HL-60 (cell line): ENCODE results near the gene TCL1B.

Experiments
- DNase-seq, 2 experiments: peaks; one replicate each; pipeline ENCODE4 v3.0.0-alpha.2; 2010 to 2020; ENCODE audit warnings: low read depth in 1 of 2, low spot score in 1 of 2
- H3K27ac ChIP-seq: fragments of 250-450 bp; sonication (Bioruptor Pico); replicated peaks from 2 replicates; pipeline ENCODE4 v1.5.1; 2020; ENCODE audit warnings: mild to moderate bottlenecking, moderate library complexity
- H3K27me3 ChIP-seq: fragments of 250-450 bp; sonication (Bioruptor Pico); 2 replicates; pipeline ENCODE4 v1.5.1; 2021; ENCODE audit warnings: mild to moderate bottlenecking, moderate library complexity; ENCODE audit not compliant: insufficient read depth, poor library complexity, severe bottlenecking
- H3K4me3 ChIP-seq: replicated peaks from 2 replicates; pipeline ENCODE4 v1.5.1; 2011; ENCODE audit warnings: mild to moderate bottlenecking, control low read depth, low read length; ENCODE audit not compliant: insufficient read depth
- CTCF ChIP-seq: IDR thresholded peaks from one replicate; pipeline ENCODE4 v1.5.1; 2011; ENCODE audit warnings: low read length, control low read depth, inconsistent platforms; ENCODE audit not compliant: insufficient read depth
- GABPA ChIP-seq: IDR thresholded peaks from 2 replicates; pipeline ENCODE4 v1.6.1; 2012; ENCODE audit warnings: low read depth
- POLR2AphosphoS5 ChIP-seq: IDR thresholded peaks from 2 replicates; pipeline ENCODE4 v1.6.1; 2012; ENCODE audit warnings: low read depth
- SPI1 ChIP-seq: IDR thresholded peaks from 2 replicates; pipeline ENCODE4 v1.6.1; 2012; ENCODE audit warnings: low read depth, mild to moderate bottlenecking, borderline replicate concordance
- TF ChIP-seq, protein P1 (sequence below): IDR thresholded peaks from 2 replicates; pipeline ENCODE4 v1.6.1; 2012; ENCODE audit warnings: low read depth; ENCODE audit not compliant: insufficient replicate concordance

TCL1B gene

DNA sequence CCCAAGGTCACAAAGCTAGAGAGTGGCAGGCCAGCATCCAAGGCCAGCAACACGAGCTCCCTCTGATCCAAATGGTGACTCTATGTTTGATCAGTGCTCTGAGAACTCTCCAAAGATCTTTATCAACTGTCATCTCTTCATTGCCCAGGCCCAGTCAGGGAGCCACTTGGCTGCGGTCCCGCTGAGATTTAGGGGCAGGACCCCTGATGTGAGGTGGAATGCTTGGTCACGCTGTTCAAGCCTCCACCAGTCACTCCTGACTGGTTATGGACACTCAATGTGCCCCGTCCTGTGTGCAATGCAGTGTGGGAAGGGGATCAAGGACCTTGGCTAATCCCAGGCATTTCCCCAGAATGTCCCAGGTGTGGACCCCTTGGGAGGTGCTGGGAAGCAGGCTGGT lies 19.8 kb upstream of the TCL1B start:
- Histone ChIP-seq H3K27ac (no peak overlapping the region), H3K4me3 (no peak overlapping the region), H3K27me3 (peaks cover 5% of the 10 kb centered on the region)
- no peak for TF ChIP-seq SPI1
- TF ChIP-seq POLR2AphosphoS5 = no peak
- no peak for TF ChIP-seq CTCF
- TF ChIP-seq GABPA = no peak
- TF ChIP-seq, protein P1, sequence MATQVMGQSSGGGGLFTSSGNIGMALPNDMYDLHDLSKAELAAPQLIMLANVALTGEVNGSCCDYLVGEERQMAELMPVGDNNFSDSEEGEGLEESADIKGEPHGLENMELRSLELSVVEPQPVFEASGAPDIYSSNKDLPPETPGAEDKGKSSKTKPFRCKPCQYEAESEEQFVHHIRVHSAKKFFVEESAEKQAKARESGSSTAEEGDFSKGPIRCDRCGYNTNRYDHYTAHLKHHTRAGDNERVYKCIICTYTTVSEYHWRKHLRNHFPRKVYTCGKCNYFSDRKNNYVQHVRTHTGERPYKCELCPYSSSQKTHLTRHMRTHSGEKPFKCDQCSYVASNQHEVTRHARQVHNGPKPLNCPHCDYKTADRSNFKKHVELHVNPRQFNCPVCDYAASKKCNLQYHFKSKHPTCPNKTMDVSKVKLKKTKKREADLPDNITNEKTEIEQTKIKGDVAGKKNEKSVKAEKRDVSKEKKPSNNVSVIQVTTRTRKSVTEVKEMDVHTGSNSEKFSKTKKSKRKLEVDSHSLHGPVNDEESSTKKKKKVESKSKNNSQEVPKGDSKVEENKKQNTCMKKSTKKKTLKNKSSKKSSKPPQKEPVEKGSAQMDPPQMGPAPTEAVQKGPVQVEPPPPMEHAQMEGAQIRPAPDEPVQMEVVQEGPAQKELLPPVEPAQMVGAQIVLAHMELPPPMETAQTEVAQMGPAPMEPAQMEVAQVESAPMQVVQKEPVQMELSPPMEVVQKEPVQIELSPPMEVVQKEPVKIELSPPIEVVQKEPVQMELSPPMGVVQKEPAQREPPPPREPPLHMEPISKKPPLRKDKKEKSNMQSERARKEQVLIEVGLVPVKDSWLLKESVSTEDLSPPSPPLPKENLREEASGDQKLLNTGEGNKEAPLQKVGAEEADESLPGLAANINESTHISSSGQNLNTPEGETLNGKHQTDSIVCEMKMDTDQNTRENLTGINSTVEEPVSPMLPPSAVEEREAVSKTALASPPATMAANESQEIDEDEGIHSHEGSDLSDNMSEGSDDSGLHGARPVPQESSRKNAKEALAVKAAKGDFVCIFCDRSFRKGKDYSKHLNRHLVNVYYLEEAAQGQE = no peak
- DNase-seq = no peak

- H3K27ac ChIP-seq = no peak overlapping the region
- TF ChIP-seq GABPA (no peak), POLR2AphosphoS5 (no peak), CTCF (no peak), SPI1 (no peak)
- TF ChIP-seq, protein P1 = no peak
- peaks cover 5% of the 10 kb centered on the region for H3K27me3 ChIP-seq
- DNase-seq = no peak
- H3K4me3 ChIP-seq = no peak overlapping the region
Observed at GRCh38 chr14:95667249-95667693, 19.0 kb upstream of the TCL1B start.

DNA sequence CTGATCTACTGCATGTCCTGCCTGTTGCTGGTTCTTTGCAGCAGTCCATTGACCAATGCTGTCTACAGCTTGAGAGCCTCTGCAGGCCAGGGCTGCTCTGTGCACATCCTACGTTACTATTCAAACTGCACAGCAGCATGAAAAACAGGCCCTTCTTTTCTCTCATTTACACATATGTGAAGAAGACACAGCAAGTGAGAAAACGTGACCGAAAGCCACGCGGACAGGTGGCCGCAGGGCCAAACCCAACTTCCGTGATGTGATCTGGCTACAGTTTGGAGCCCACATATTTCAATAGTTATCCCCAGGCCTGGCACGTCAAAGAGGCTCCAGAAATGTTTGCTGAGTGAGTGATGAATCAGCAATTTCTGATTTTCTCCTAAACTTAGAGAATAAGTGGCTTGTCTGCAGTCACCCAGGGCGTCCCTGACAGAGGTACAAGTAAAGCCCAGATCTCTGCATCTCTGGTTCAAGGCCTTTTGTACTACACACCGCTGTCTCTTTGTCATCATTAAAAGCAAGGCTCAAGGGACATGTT lies 17.9 kb upstream of the TCL1B start:
- H3K27ac ChIP-seq = no peak overlapping the region
- TF ChIP-seq SPI1 (no peak), GABPA (no peak), POLR2AphosphoS5 (no peak), CTCF (no peak)
- TF ChIP-seq, protein P1 = no peak
- no peak overlapping the region for H3K4me3 ChIP-seq
- no peak for DNase-seq
- peaks cover 2% of the 10 kb centered on the region for H3K27me3 ChIP-seq
